ENCODE data around the gene RBM4B.

DNA sequence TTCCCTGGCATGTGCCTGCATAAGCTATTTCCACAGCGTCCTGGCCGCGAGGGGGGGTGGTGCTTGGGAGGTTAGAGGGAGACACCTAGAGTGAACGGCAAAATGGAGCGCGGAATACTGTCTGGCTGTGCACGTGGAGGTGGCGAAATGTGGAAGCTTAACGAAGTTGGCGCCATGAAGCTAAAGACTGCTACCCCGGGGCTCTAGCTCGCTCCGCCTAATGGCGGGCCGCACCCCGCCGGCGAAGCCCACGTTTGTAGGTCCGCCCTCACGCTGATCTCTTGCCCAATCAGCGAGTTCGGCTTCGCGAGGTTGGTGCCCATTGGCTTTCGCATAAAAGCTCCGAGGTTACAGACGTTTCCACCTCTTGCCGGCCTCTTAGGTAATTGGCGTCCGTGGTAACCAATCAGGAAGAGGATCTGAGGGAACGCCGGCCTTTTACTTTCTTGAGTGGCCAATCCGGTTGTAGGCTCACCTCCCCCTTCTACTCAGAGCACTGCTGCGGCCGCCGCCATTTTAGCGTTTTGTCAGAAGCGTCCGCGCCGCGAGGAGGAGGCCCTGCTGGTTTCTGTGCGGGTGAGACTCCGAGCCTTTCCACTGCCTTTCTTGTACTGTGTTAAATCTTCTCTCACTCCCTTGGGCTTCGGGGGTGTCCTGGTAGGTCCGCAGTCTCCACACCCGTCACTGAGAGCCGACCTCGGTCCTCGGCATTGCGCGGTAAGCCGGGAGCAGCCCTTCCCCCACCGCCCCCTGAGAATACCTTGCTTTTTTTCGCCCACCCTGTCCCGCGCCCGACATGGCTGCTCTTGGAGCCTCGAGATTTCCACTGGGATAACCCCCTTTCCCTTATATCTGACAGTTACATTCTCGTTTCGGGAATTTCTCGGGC lies 39.3 kb downstream of the RBM4B start, which contains the start of gene RBM4:
- TF ChIP-seq, protein P1, sequence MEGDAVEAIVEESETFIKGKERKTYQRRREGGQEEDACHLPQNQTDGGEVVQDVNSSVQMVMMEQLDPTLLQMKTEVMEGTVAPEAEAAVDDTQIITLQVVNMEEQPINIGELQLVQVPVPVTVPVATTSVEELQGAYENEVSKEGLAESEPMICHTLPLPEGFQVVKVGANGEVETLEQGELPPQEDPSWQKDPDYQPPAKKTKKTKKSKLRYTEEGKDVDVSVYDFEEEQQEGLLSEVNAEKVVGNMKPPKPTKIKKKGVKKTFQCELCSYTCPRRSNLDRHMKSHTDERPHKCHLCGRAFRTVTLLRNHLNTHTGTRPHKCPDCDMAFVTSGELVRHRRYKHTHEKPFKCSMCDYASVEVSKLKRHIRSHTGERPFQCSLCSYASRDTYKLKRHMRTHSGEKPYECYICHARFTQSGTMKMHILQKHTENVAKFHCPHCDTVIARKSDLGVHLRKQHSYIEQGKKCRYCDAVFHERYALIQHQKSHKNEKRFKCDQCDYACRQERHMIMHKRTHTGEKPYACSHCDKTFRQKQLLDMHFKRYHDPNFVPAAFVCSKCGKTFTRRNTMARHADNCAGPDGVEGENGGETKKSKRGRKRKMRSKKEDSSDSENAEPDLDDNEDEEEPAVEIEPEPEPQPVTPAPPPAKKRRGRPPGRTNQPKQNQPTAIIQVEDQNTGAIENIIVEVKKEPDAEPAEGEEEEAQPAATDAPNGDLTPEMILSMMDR (IDR thresholded peaks at IDR 0.05; ENCODE audit: insufficient read depth, low read length): no peak
- peak; percentile 89 for TF ChIP-seq POLR2AphosphoS5 (IDR thresholded peaks at IDR 0.05; ENCODE audit: low read depth)
